SK-N-SH treated with all-trans-retinoic acid at 6 μM for 48 hours (cell line): ENCODE data around the gene ATP8A1.

Experiments used
- ARNTL ChIP-seq: fragments of 450-650 bp; formaldehyde crosslinking; IDR thresholded peaks from 2 replicates; pipeline ENCODE4 v1.5.0; 2020; ENCODE audit warnings: low read depth, mild to moderate bottlenecking, moderate library complexity, borderline replicate concordance
- BACH2 ChIP-seq: fragments of 250-450 bp; sonication (Bioruptor Pico); IDR thresholded peaks from 2 replicates; pipeline ENCODE4 v1.9.0; 2021; ENCODE audit warnings: mild to moderate bottlenecking, borderline replicate concordance
- CREB5 ChIP-seq: fragments of 250-450 bp; sonication (Bioruptor Pico); IDR thresholded peaks from 2 replicates; pipeline ENCODE4 v1.5.1; 2020; ENCODE audit warnings: low read depth, mild to moderate bottlenecking, moderate library complexity
- CSRNP3 ChIP-seq: fragments of 250-450 bp; sonication (Bioruptor Pico); IDR thresholded peaks from 2 replicates; pipeline ENCODE4 v1.5.1; 2021; ENCODE audit warnings: mild to moderate bottlenecking, moderate library complexity
- ESRRG ChIP-seq: fragments of 250-450 bp; sonication (Bioruptor Pico); IDR thresholded peaks from 2 replicates; pipeline ENCODE4 v1.6.1; 2021; ENCODE audit warnings: mild to moderate bottlenecking
- POU6F1 ChIP-seq: fragments of 250-450 bp; sonication (Bioruptor Pico); IDR thresholded peaks from 2 replicates; pipeline ENCODE4 v1.8.0; 2021; ENCODE audit warnings: low read depth, mild to moderate bottlenecking, moderate library complexity, borderline replicate concordance
- PPARA ChIP-seq: fragments of 250-450 bp; sonication (Bioruptor Pico); IDR thresholded peaks from 2 replicates; pipeline ENCODE4 v1.5.0; 2020; ENCODE audit warnings: mild to moderate bottlenecking, borderline replicate concordance
- TOX ChIP-seq: fragments of 250-450 bp; sonication (Bioruptor Pico); IDR thresholded peaks from 2 replicates; pipeline ENCODE4 v1.8.0; 2021; ENCODE audit warnings: mild to moderate bottlenecking, moderate library complexity, borderline replicate concordance
- ZC3H10 ChIP-seq: fragments of 250-450 bp; sonication (Bioruptor Pico); IDR thresholded peaks from 2 replicates; pipeline ENCODE4 v1.5.1; 2021; ENCODE audit warnings: mild to moderate bottlenecking, moderate library complexity
- ZFP30 ChIP-seq: fragments of 450-650 bp; formaldehyde crosslinking; IDR thresholded peaks from 2 replicates; pipeline ENCODE4 v1.5.0; 2022; ENCODE audit warnings: mild to moderate bottlenecking, moderate library complexity
- ZNF8 ChIP-seq: fragments of 450-650 bp; formaldehyde crosslinking; IDR thresholded peaks from 2 replicates; pipeline ENCODE4 v1.5.0; 2020; ENCODE audit warnings: mild to moderate bottlenecking, moderate library complexity
- TF ChIP-seq, protein P1 (sequence below): fragments of 250-450 bp; sonication (Bioruptor Pico); IDR thresholded peaks from 2 replicates; pipeline ENCODE4 v1.8.0; 2020; ENCODE audit warnings: mild to moderate bottlenecking, moderate library complexity, borderline replicate concordance

GRCh38 chr4:42420140-42420539 lies 236.8 kb downstream of the ATP8A1 start:
- no peak for TF ChIP-seq ARNTL
- TF ChIP-seq PPARA (CRISPR knock-in tag), result no peak
- no peak for TF ChIP-seq ZNF8 (CRISPR knock-in tag)
- TF ChIP-seq ESRRG (CRISPR knock-in tag), result no peak
- TF ChIP-seq, protein P1, sequence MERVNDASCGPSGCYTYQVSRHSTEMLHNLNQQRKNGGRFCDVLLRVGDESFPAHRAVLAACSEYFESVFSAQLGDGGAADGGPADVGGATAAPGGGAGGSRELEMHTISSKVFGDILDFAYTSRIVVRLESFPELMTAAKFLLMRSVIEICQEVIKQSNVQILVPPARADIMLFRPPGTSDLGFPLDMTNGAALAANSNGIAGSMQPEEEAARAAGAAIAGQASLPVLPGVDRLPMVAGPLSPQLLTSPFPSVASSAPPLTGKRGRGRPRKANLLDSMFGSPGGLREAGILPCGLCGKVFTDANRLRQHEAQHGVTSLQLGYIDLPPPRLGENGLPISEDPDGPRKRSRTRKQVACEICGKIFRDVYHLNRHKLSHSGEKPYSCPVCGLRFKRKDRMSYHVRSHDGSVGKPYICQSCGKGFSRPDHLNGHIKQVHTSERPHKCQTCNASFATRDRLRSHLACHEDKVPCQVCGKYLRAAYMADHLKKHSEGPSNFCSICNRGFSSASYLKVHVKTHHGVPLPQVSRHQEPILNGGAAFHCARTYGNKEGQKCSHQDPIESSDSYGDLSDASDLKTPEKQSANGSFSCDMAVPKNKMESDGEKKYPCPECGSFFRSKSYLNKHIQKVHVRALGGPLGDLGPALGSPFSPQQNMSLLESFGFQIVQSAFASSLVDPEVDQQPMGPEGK (CRISPR knock-in tag), result no peak
- TF ChIP-seq TOX (CRISPR knock-in tag), result no peak
- no peak for TF ChIP-seq CSRNP3 (CRISPR knock-in tag)
- TF ChIP-seq ZFP30, result no peak
- TF ChIP-seq ZC3H10 (CRISPR knock-in tag), result no peak
- no peak for TF ChIP-seq POU6F1 (CRISPR knock-in tag)
- no peak for TF ChIP-seq CREB5 (CRISPR knock-in tag)
- TF ChIP-seq BACH2 (CRISPR knock-in tag), result no peak
